Esophagus mucosa (tissue), 1 donor: ENCODE results near the gene MITF. TPM values are rescaled to one million over a fixed set of nuclear protein-coding genes. Genes with fewer than 3 reads are reported as not detected.
A peak's percentile ranks its signal among the peaks of the same experiment; 100 is the strongest.
"Not testable (repeated sequence)": the region's sequence is repeated elsewhere in the genome, so short reads cannot be mapped to it uniquely, and the experiment has no call there.

Experiments used
- ATAC-seq: fragments of 200-7000 bp; cut with Tn5 transposase; one replicate; pipeline ENCODE4 v1.9.1; 2020
- total RNA-seq: library from RNA; stranded (reverse); gene quantifications from one replicate; pipeline ENCODE4 v1.2.4, GENCODE V29; 2023
- donor health status: DM: yes; HTN: yes; CAD: no.

Gene MITF
- total RNA-seq, 1 donor from 2014 or later = 2.1 TPM

DNA sequence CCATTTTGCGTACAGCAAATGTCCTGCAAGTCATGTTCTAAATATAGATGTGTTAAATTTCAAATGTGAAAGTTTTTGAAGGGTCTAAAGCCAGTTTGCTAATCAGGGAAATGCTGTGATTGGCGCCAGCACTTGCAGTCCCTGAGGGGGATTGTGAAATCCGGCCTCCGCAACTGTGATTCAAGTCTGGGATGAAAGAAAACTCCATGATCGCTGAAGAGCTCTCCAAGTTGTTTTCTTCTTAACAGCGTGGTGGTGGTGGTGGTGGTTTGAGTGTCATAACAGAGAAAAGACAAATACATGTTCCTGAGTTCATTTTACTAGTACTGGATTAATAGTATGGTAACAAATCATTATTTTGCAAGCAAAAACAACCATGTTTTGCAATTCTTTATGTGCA is 51.8 kb downstream of the MITF start:
- no peak for ATAC-seq

DNA sequence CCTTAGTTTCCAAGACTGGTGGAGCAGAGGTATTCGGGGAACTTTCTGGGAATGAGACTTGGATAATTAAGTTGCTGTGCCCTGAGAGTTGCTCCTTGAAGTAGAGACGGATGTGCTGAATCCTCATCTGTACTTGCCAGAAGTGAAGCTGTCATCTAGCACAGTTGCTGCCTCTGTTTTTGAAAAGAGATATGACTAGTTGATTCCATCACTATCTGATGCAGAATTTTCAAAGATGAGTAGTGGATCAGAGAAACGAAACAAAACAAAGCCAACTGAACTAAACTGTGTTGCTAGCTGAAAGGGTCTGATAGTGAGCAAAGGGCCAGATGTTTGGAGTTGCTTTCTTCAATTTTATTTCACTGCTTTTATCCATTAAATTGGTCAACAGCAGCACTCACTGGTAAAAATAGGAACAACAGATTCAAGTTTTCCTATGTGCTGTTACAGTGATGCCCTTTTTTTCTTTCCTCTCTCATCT is 52.7 kb downstream of the MITF start:
- ATAC-seq = no peak

DNA sequence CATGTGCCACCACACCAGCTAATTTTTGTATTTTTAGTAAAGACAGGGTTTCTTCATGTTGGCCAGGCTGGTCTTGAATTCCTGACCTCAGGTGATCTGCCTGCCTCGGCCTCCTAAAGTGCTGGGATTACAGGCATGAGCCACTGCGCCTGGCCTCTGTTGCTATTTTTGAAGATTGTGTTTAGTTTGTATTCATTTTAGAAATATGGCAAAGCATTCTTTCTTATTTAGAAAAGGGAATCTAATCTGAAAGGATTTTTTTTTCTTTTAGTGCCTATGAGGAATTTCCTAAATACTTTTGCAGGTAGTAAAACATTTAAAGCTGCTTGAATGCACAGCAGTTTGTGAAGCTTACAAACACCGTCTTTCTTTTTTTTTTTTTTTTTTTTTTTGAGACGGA is 56.9 kb downstream of the MITF start:
- not testable (repeated sequence) for ATAC-seq

DNA sequence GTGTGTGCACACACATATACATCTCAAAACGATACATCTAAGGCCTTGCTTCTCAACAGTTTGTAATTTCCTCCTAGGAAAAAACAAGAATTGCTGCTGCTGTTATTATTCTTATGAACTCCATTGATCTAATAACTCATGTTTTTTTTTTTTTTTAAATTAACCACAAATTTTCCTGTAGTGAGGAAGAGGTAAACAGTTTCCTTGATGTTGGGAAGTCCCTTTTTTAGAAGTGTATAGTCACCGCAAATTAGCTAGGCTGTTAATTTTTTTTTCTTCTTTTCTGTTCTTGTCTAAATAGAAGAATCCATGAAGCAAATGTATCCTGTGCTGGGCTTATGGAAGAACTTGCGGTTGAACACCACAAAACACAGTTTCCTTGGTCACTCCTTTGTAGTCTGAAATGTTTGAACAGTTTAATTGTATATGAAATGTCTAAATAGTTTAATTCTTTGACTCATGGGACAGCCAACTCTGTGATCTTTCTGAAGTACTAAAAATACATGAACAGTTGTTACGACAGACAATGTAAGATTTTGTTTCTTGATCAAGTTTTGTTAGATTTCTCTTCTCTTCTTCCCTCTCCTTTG is 64.5 kb downstream of the MITF start:
- ATAC-seq = no peak

DNA sequence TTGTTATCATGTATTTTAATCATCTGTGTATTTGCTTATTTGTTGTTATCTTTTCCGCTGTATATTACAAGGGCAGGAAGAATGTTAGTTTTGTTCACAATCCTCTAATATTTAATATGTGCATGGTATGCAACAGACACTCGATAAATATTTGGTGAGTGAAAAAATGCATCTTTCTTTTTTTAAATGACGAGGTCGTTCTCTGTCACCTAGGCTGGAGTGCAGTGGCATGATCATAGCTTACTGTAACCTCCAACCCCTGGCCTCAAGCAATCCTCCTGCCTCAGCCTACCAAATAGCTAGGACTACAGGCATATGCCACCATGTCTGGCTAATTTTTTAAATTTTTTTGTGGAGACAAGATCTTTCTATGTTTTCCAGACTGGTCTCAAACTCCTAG is 66.2 kb downstream of the MITF start:
- no peak for ATAC-seq

DNA sequence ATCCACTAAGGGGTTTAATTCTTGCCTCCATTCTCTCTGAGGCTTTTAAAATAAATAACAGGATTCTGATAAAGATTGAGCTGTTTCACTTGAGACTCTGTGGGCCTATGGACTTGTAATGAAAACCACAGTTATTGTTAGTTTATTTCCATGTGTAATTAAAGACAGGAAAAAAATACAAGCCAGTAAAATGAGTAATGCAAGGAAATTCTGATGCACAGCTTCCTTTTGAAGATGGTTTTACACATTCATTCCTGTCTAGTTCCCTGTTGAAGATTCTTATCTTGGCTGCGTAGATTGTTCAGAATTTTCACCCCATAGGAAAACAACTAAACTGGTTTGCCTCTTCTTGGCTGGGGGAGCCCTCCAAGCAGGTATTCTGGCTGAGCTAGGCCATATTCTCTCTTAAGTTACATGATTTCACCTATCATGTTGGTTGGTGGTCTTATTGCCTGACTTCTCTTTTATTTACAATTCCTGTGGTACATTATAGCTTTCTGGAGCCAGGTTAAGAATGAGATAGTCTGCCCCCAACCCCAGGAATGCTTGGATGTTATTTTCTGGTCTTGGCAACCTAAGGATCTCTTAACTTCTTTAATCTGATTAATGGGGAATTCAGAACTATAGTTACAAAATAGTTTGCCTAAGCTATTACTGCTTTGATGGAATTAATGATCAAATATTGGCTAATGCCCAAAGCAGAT is 67.6 kb downstream of the MITF start:
- ATAC-seq = no peak

DNA sequence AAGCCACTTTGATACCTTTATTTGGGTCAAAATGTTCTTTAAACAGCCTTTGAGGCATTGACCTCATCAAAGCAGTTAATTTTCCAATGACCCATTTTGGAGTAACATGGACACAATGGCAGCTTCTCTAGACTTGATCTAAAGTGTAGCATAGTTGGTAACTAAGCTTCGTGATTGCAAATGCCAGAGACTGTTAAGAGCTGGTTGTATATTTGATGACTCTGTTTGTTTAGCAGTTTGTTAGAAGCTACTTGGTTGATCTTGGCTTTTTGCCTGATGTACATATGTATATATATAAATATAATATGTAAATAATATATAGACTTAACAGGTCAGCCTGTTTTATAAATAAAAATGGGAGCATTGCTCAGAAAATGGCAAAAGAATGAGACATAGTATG is 68.4 kb downstream of the MITF start:
- no peak for ATAC-seq

DNA sequence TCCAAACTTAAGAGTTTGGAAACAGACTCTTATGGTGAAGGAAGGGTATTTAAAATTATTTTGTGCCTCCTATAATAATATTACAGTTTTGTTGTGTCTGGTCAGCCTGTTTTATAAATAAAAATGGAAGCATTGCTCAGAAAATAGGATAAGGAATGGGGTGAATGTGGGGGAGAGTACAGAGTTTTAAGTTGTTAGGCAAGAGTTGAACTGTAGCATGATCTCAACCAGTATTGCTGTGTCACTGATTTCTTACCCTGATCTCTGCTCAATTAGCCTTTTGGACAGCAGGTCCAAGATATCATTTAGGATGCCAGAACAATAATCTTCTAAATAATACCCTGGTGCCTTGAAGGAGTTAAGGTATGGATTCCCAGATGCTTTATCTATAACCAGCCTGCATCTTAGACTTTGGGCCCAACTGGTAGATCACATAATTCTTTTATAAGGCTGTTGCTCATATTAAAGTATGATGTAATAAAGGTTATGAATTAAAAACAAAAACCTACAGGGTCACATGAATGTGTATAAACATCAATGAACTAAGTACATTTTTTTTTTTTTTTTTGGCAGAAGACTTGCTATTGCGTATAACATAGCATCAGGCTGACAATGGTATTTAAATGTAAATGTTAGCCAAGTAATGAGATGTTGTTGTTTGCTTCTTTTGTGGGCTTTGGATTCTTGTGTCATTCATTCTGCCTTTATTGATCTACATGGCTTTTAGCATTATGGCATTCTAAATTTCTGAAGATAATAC is 70.0 kb downstream of the MITF start:
- no peak for ATAC-seq

DNA sequence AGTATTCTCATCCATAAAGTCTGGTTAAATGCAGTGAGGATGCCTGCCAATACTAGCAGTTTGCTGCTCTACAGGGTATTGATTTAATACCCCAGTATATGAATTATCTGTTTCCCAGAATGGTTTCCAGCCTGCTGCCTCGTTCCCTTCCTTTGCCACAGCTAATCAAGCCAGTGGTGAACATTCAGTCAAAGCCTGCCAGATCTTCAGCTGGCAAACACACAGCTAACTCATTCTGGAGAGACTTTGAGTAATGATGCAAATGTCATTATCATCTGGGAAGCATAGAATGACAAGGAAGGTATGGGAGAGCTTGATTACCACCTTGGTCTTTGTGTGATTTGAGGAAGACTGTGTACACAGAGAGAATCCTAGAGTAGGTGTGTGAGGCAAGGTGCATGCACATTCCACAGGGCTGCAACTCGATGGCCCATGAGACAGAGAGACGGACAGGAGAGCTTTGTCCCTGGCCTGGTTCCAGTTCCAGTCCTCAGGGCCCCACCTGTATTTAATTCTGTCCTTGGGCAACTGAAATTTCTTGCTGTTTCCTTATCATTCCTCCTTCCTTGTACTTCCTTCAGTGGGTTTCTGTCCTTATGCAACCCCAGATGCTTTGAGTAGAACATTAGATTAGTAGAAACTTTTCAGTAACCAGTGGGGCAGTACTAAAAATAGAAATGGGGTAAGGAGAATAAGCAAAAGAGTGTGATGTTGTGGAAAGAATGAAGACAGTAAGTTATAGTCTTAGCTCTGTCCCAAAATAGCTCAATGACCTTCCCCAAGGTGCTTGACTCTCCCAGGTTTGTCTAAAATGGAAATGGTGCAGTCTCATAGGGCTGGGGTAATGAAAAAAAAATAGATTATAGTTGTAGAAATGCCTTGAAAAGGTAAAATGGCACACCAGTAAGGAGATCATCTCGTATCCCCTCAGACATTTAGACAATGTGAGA is 72.5 kb downstream of the MITF start:
- ATAC-seq = no peak

DNA sequence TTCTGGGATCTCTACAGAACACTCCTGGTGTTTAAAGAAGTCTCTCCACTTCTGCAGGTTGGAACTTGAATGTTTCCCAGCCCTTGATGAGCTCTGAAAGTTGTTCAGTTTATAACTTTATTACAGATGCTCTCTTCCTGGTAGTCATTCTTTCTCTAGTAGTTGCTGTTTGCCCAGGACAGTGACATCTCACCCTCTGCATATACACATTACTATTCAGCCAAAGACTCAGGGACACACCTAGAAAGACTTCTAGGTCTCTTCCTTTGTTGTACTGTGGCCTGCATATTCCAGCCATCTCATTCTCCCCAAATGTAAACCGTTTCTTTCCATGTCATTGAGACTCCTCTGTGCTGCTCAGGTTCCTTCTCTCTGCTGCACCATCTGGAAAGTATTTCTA is 76.7 kb downstream of the MITF start:
- no peak for ATAC-seq

DNA sequence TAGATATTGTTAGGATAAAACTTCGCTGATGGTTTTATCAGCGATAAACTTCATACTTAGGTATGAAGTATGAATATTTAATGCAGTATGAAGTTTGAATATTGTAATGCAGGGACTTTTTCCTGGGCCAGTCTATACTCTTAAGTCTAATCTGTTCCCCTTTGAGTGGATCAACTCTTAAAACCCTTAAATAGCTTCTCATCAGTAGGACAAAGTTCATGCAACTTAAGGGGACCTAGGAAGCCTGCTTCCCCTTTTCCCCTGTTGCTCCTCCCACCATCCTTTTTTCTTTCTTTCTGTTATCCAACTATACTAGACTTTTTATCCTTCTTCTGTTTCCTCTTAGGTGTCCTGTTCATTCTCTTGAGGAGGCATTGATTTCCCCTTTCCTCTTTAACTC is 78.7 kb downstream of the MITF start:
- ATAC-seq = no peak

DNA sequence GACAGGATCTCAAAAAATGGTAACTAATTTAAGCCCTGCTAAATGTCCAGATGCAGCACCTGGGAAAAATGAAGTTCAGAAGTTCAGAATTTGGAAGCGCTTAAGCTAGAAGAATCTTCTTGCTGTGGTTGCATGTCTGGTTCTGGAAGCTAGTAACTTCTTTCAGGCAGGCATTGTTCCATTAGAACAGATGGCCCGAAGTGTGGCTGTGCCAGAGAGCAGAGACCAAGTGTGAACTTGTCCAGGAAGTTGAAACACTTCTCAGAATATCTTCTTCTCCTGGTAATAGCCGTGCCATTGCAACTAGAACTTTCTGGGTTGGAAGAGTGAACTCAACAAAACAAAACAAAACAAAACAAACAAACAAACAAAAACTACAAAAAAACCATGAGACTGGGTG is 80.0 kb downstream of the MITF start:
- ATAC-seq = peak; percentile 28

DNA sequence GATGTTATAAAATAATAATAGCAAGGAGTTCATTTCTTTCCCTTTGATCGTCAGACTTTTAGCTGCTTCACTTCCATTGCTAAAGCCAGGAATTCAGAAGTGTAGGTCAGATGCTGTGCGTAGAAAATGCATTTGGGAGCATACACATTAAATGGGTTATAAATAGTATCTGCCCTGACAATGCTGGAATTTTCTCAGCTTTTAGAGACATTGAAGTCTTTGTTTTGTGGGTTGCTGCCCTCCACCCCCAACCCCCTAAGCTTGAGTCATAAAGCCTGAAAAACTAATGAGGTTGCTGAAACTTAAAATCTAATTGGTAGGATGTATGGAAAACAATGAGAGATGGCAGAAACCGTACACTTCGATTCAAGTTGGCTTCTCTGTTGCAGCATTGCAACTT is 81.9 kb downstream of the MITF start:
- no peak for ATAC-seq

DNA sequence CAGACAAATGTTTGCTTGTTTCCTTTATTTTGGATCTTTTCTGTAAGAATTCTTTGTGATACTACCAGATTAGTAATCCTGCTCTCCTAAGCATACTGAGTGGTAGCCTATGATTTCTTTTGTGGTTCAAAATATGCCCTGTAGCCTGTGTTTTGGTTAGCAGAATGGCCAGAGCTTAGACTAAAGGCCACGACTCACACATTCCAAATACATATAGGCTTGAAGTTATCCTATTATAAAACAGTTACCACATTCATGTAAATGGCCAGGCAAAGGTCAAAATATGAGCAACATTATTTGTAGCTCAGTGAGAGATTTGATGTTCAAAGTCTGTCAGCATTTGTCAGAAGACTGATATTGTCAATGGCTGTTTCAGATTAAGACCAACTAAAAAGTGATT is 84.5 kb downstream of the MITF start:
- no peak for ATAC-seq

DNA sequence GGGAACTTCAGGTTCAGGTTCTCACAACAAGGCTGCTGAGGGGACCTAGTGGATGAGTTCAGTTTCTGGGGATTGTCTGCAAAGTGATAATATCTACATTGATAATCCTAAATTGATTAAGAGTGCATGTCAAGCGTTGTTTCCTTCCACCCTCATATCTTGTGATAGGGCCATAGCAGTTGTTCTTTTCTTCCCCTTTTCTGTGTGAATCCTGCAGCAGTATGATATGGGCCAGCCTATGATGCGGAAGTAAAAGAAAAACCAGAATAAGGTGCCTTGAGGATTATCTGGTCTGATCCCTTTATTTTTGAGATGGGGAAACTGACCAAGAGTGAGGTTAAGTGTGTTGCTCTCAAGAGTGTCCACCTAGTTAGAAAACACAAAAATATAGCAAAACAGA is 86.2 kb downstream of the MITF start:
- ATAC-seq = no peak

DNA sequence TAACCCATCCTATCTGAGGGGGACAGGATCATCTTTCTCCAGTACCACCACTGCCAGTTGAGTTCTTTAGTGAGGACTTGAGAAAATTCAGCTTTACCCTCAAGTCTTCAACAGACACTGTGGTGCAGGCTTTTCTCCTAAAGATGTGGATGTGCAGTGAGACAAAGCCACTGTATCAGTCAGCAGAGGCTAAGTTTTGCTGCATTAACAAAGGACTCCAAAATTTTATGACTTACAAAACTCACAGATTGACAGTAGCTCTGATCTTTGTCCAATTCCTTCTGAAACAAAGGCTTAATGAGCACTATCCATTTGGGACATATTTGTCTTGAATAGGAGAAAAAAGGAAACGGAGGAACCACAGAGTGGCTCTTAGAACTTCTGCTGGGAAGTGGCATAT is 87.9 kb downstream of the MITF start:
- ATAC-seq = no peak

DNA sequence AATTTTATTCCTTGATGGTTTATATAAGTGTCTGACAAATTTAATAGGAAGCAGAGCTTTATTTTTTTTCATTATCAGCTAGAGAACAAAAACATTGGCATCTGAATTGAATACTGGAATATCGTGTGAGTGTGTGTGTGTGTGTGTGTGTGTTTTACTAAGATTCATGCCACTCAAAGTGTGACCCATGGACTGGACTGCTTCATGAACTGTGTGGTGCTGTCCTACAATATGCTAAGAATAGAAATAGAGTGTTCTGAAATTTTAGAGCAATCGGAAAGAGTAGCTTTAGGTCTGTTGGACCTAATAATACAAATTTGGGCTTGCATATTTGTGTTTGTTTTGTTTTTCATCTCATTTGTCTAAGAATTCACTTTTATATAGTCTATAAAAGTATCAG is 89.6 kb downstream of the MITF start:
- no peak for ATAC-seq

DNA sequence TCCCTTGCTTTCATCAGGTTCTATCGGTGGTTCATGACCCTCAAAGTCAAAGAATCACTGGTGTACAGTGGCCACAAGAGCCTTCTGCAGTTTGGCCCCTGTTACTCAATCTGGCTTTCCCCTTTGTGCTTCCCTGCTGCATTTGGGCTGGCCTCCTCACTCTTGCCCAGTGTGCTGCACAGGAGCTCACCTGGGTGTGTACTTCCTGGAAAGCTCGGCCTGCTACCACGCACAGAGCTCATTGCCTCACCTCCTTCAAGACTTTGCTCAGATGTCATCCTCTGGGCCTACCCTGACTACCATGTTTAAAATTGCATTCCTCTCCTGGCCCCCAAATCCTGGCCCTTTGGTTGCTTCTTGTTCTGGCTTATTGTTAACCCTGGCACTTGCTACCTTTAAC is 90.9 kb downstream of the MITF start:
- peak; percentile 38 for ATAC-seq

DNA sequence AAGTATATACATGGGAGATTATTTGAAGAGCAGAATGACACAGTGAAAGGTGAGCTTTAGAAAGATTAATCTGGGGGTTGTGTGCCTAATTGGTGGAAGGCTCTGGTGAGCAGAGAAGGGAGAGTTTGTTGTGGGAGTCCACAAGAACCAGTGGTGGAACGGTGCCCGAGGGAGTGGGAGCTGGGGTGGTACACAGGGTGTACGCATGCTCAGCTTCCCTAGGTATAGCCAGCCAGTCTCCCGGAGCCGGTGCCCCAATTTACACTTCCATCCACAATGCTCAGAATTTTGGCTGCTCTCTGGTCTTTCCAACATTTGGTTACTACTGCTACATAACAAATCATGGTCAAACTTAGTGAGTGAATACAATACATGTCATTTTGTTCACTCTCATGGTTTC is 92.5 kb downstream of the MITF start:
- no peak for ATAC-seq

DNA sequence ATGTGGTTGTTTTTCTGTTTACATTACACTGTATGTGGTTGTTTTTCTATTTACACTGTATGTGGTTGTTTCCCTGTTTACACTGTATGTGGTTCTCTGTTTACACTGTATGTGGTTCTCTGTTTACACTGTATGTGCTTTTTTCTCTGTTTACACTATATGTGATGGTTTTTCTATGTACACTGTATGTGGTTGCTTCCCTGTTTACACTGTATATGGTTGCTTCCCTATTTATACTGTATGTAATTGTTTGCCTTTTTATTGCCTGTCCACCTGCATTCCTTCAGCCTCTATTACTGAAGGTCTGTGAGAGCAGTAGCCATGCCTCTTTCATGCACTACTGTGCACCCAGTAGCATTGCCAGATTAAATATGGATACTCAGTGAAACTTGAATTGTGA is 94.3 kb downstream of the MITF start:
- ATAC-seq = no peak

DNA sequence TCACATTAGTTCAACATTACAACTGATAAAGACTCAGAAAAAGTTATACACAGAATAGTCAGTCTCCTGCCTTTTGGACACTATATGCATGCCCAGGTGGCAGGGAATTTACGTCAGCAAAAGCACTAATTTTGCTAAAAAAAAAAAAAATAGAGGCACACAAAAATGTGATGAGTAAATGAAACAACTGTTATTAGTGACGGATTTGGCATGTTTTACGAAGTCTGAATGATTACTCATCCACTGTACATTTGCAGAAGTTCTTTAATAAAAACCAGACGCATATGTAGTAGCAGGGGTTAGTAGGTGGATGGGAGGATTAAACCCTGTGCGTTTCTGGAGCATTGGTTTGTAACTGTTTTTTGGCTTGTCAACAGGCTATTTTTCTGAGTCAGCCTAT is 99.0 kb downstream of the MITF start:
- no peak for ATAC-seq

DNA sequence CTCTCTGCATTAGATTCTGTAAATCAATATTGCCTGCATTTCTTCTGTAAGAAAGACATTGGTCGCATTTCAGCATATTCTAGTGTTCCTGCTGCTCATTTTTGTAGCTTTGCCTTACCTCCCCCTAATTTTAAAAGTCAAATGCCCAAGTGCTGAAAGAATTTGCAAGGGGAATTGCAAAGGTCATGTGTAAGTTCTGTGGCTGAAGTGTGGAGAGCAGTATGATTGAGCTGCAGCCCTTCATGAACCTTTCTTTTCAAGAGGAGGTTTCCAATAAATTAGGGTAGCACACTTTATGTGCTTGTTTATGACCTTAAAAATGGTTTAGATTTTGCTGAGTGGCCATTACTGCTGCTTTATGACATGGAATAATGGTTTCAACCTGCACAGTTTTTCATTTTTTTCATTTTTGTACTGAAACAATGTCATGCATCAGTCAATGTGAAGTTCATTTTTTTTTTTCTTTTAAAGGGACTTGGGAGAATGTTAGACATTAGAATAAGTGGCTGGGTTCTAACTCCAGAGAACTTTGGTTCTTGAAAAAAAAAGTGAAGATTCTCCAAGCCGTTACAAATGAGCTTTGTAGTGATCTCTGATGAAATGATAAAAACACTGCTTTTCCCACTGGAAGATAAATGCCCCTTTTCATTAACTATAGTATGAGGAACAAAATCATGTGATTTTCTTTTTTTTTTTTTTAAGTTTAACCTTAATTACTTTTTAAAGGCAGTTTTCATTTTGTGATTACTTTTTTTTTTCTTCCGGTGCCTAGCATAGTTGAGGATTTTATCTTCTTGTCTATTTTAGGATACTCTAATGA is 99.6 kb downstream of the MITF start:
- no peak for ATAC-seq
